Stimulated activated CD4-positive, alpha-beta T cell treated with anti-CD3 and anti-CD28 coated beads, Interleukin-15, amount 100 ng/mL, for 1 hour (primary cell): ENCODE measurements around the gene SLC26A8.

Experiments used
- DNase-seq, 2 donors: peaks; one replicate each; pipeline ENCODE4 v3.0.0-alpha.2; 2020; ENCODE audit warnings: low read depth in 1 of 2, low spot score in 1 of 2

The SLC26A8 gene

DNA sequence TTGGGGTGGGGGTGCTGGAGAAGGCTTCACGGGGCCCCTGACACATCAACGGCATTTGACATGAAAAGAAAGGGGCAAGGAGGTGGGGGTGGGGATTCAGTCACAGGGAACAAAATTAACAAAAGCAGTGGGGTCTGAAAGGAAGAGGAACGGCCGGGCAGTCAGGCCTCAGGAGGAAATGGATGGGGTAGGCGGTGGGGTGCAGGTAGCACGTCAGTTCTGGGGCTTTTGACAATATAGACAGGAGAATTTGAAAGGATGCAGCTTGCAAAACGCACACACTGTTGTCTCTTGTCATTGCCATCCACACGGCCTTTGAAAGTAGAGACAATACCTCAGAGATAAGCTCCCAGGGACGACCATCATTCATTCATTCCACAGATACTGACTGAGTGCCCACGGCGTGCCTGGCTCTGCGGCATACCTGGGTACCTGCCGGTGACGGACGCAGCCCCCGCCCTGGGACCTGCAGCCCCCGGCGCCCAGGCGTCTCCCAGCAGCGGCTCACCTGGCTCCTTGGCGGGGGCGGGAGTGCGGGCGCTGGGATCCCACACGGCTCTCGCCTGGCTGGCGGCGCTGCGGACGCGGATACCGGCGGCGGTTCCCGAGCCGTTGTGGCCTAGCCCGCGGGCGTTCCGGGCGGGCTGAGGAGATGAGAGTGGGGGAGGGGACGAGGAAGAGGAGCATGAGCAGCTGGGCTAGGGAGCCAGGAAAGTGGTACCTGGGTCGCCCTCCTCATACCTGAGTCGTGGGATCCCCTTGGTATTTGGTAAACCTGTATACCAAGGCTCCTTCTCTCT lies at the start of gene SLC26A8:
Gene SLC26A8 (minus strand): TSS at position 646 of the 800 bp plus-strand sequence. CDS start 4,934 bp downstream, outside the sequence.
- no peak for DNase-seq

DNA sequence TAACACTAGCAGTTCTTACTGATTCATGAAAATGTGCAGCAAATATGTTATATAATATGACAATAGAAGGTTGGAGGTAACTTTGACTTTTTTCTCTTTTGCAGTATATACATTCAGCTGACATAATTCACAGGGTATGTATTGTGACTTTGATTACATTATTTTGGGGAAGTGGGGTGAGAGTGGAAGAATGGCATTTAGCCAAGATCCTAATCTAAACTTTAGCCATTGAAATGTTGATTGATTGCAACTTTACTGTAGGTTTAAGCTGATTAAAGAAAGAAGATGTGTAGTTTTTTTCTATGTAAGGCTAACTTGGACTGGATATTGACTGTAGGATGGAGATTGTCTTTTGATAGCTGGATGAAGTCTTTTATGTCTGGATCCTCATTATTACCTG lies 49.1 kb upstream of the SLC26A8 start:
- DNase-seq: no peak

DNA sequence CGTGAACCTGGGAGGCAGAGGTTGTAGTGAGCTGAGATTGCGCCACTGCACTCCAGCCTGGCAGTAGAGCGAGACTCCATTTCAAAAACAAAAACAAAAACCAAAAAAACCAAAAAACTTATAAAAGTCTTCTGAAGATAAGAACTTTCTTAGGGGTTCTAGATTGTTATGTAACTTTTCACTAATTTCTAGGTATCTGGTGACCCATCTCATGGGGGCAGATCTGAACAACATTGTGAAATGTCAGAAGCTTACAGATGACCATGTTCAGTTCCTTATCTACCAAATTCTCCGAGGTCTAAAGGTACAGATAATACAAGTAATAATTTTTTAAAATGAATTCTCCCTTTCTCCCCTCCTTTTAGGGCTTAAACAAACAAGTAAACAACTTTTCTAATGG lies 48.2 kb upstream of the SLC26A8 start:
- DNase-seq: no peak

DNA sequence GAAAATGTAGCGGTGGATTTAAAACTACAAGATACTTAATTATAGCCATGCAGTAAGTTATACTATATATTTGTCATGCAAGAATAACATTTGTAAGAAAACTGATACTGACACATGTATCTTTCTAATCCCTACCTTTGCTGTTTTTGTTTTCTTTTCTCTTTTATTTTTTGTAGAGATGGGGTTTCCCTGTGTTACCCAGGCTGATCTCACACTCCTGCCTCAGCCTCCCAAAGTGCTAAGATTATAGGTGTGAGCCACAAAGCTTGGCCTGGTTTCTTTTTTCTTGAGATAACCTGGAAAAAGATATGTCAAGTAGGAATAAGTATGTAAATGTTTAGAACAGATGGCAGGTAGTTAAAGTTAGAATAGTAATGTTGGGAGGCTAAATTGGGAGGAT lies 47.3 kb upstream of the SLC26A8 start:
- DNase-seq: no peak

DNA sequence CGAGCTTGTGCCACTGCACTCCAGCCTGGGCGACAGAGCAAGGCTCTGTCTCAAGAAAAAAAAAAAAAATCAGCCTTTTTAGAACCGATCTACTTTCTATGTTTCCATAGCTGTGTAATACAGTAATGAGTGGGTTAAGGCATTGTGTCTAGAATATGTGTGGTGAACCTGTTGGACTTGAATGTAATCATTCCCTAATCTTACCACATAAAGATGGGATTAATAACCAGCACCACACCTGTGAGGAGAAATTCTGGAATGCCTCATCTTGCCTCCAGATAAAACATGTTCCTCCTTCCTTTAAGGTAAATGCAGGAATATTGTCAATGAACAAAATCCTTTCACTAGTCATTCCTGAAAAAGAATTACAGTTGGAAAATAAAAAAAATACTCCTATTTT lies 46.8 kb upstream of the SLC26A8 start:
- DNase-seq: no peak

DNA sequence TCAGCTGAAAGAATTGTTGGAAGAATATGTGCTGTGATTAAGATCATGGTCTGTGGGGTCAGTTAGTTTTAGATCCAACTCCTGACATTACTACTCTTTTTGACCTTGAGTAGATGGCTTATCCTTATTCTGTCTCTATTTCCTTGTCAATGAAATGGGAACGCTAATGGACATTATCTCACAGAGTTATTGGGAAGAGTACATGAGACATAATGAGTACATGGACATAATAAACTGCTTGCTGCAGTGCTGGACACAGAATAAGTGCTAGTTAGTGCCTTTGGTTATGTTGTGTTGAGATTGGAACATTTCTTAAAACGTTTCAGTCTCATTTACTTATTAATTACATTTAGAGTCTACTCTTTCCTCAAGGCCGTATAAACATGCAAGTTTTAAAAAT lies 45.8 kb upstream of the SLC26A8 start:
- DNase-seq: no peak

DNA sequence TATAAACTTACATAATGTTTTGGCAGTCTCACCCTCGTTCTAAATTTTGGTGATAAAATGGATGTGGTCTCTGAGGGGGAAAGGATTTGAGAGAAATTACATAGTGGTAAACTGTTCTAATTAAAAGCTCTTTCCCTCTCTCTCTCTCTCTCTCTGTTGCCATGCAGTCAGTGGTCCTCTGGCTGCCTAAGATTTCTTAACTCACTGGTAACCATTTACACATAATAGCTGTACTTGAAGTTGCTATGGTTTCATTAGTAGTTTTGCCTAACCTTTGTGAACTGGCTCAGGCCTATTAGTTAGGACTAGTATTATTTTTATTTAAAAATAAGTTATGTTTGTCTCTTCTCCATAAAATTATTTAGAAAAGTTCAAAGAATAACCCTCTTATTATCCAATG lies 45.1 kb upstream of the SLC26A8 start:
- no peak for DNase-seq

GRCh38 chr6:36068586-36068985 lies 44.1 kb upstream of the SLC26A8 start:
- DNase-seq: no peak

DNA sequence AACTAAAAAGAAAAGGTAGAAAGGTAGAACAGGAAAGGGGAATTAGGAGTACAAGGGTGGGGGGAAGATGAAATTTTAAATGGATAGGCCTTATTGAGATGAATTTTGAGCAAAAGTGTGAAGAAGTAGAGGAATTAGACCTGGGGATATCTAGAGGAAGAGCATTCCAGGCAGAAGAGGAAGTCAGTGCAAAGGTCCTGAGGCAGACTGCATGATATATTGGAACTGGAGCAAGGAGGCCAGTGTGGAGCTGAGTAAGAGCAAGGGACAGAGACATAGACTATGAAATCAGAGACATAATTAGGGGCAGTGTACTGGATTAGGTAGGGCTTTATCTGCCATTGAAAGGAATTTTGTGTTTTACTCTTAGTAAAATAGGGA lies 43.6 kb upstream of the SLC26A8 start:
- DNase-seq: no peak

DNA sequence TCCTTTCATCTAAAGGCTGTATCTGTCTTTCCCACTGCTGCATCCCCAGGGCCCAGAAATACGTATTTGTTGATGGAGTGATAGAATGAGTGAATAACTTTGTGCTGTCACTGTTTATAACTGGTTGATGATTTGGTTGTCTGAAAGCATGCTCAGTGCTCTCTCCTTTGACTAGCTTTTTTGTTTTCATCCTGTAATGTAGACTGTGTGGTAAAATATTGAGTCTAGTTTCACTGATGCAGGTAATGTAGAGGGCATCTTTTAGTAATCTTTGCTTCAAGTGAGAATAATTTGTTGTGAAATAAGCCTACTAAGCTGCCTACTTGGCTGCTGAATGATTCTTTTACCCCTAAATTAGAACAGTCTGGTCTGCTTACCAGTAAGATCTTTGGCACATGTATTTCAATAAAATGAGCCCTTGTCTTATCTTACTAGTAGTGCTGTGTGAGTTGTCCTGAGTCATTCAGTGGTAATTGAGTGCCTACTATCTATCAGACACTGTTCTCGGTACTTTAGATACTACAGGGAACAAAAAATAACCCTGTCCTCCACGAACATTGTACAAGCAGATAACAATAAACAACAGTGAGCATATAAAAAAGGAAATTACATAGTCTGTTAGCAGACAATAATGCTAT lies 43.1 kb upstream of the SLC26A8 start:
- no peak for DNase-seq

DNA sequence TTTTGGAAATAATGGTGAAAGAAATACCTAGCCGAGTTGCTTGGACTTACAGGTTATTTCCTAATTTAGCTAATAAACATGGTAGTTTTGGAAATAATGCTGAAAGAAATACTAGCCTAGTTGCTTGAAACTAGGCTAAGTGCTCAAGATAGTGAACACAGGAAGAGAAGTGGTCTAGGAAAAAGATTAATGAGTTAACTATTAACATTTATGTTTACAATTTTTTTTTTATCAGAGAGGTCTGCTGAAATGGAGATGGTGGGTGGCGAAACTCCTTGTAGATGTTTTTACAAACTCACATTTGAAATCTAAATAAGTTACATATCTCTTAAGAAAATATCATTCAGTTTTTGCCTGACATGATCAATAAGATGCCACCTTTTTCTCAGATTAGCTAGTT lies 42.4 kb upstream of the SLC26A8 start:
- DNase-seq: no peak

DNA sequence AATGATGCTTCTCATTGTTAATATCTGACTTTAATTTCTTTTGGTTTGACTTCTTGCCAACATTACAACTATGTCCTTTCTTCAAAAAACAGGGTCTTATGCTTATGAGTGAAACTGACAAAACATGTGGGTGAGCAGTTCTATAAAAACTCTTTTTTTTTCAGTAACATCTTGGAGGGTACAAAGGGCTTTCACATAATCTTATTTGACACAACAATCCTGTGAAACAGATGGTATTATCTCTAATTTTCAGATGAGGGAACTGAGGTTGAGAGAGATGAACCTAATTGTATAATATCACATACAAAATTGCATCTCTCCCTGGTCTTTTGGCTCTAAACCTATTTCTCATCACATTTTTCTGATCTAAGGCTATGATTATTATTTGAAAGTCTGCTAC lies 41.5 kb upstream of the SLC26A8 start:
- DNase-seq: no peak

DNA sequence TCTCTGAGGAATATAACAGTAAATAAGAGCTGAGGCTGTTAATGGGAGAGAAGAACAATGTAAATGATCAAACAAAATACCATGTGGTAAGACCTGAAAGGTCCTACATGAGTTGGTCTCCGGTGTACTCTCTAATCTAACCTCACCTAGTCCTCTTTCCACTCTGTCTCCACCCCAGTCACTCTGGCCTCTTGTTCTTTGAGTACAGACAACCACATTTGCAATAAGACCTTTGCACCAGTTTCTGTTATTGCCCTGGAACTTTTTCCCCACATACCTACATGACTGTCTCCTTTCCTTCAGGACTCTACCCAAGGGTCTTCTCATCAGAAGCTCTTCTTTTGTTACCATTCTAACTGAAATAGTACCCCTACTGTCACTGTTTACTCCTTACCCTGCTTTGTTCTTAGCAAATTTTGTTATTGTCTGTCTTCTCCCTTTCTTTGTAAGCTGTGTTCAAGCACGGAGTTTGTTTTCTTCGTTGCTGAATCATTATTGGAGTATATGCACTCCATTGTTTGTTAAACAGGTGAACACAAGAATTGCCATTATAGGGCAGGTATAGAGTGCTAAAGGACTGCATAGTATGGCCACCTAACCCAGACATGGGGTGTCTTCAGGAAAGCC lies 40.4 kb upstream of the SLC26A8 start:
- DNase-seq: no peak

DNA sequence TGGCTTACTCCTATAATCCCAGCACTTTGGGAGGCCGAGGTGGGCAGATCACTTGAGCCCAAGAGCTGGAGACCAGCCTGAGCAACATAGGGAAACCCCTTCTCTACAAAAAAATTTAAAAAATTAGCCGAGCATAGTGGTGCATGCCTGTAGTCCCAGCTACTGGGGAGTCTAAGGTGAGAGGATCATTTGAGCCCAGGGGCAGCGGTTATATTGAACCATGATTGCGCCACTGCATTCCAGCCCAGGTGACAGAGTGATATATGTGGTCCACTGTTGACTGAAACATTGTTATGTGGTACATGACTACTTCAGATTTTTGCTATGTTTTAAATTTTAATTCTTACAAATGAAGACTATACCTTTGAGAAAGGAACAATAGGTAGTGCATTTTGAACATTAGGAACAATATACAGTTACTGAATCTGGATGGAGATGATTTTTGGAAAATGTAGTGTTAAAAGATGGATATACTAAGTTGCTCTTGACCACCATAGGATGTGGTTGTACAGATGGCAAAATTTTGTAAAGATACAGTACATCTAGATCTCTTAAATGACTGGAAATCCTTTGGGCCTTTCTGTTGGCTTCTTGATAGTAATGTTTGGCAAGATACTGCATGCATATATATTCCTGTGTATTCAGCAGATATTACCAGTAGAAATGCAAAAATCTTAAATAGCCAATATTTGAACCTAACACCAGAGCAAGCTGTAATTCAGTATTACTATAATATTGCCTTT lies 39.0 kb upstream of the SLC26A8 start:
- no peak for DNase-seq

- no peak for DNase-seq
These were observed 37.8 kb upstream of the SLC26A8 start for GRCh38 chr6:36062247-36062646.

DNA sequence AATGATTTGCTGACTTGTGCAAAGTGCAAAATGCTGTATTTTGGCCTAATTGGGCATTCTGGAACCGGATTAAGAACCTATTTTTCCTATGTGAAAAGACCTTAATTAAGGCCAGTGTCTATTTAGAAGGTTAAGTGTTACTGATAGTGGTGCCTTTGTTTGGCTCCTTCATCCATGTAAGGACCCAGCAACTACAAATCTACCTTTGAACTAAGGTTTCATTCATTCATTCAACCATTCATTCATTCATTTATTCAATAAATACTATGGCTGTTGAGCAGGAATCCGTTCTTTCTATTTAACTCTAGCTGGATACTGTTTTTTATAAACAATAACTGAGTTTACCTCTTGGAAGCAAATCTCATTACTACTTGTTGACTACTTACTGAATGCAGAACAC lies 36.8 kb upstream of the SLC26A8 start:
- DNase-seq: no peak

DNA sequence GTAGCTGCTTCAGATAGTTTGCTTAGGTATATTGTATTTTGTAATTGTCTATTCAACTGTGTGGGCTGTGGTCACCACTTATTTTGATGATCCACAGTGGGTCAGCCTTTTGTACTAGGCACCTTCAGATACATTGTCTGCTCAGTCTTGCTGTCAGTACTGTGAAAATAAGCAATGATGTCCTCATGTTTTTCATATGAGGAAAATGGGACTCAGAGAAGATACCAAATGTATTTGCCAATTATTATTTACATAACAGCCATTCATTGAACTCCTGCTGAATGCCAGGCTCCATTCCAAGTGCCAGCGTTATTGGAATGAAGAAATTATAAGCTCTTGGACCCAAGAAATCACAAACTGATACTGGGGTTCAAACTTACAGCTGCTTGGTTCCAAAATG lies 31.7 kb upstream of the SLC26A8 start:
- no peak for DNase-seq

DNA sequence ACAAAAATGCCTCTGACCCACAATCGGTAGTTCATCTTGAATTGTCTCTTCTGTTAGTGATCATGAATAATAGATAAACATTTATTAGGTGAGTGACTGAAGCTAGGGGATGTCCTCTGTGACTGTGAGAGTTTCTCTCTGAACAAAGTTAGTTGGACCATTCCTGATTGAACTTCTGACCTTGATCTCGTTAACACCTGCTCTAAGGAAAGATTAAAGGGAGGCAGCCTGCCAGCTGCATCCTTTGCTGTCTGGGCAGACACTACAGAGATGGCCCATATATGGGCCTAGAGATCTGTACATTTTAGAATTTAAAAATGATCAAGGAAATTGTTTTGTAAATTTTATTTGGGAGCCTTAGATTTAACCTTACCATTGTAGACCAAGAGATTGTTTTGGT lies 30.5 kb upstream of the SLC26A8 start:
- no peak for DNase-seq

DNA sequence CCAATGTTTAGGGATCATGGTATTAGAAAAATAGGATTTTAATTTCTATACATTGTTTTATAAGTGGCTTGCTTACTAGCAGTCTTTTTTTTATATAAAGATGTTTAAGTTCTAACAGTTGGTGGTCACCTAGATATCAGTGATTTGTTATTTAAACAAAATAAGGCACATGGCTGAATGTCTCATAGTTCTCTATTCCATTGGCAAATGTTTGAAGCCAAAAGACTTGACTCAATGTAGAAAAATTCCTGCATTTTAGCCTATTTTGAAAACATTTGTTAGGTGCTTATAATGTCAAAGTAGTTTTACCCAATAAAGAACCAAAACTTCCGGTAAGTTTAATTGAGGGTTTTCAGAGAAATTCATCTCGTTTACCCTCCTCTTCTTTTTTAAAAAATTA lies 30.0 kb upstream of the SLC26A8 start:
- DNase-seq: no peak

DNA sequence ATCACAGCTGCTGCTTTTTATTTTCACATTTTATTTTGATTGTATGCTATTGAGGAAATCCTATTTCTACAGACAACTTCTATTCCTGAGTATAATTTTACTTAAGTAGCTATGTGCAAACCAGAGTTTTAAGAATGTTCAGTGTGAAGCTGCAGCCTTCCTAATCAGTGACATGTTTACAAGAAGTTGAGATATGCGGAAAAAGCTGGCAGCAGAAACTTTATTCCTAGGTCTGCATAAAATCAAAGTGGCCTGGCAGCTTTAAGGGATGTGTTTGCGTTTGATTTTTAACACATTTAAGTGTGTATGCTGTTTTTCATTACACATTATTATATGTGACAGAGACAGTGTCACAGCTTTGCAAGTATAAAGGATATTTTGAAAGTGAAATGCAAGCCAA lies 29.4 kb upstream of the SLC26A8 start:
- no peak for DNase-seq

DNA sequence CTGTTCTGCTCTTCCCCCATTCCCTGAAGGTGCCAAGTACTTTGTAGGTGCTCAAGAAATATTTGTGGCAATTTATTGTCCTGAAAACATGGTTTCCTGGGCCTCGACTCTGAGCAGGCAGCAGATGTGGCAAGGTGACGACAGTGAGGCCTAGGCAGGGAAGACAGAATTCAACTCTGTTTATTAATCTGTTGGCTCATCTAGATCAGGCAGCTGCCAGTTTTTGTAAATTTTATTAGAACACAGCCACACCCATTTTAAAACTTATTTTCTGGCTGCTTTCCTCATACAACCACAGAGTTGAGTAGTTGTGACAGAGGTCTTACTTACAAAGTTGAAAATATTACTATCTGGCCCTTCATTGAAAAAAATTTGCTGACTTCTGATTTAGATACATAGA lies 27.7 kb upstream of the SLC26A8 start:
- no peak for DNase-seq
